Muscle of leg (tissue), 11 donors: ENCODE data around the gene LIMCH1. TPM values are rescaled to one million over a fixed set of nuclear protein-coding genes. Genes with fewer than 3 reads are reported as not detected.

ENCODE experiments used
- DNase-seq: peaks from one replicate; pipeline ENCODE4 v3.0.0; 2013
- H3K27ac ChIP-seq: one replicate; pipeline ENCODE4 v1.5.1; 2013; ENCODE audit warnings: mild to moderate bottlenecking, low read length, control low read depth
- H3K27me3 ChIP-seq: one replicate; pipeline ENCODE4 v1.6.1; 2013; ENCODE audit warnings: low read length; ENCODE audit not compliant: control insufficient read depth, insufficient read depth
- H3K36me3 ChIP-seq: one replicate; pipeline ENCODE4 v1.6.1; 2013; ENCODE audit warnings: low read length; ENCODE audit not compliant: control insufficient read depth, insufficient read depth
- H3K4me1 ChIP-seq: one replicate; pipeline ENCODE4 v1.6.1; 2013; ENCODE audit warnings: low read length; ENCODE audit not compliant: control insufficient read depth, insufficient read depth
- H3K4me3 ChIP-seq: one replicate; pipeline ENCODE4 v1.5.1; 2013; ENCODE audit warnings: low read length, control low read depth
- H3K9me3 ChIP-seq: replicated peaks from 2 replicates; pipeline ENCODE4 v1.6.1; 2013; ENCODE audit warnings: low read depth, low read length; ENCODE audit not compliant: control insufficient read depth
- WGBS: methylation state at CpG from one replicate; pipeline ENCODE4 v1.1.5; 2013; ENCODE audit warnings: missing lambda C conversion rate; ENCODE audit not compliant: insufficient coverage; 5-methylcytosine and 5-hydroxymethylcytosine counted together
- polyA plus RNA-seq, 8 donors: library from polyadenylated mRNA; unstranded; fragments of 120-200 nt; gene quantifications; one replicate each; pipeline versions ENCODE4 v1.2.1 to v1.2.3, GENCODE V29; 2013; ENCODE audit warnings: inconsistent platforms in 1 of 8, low replicate concordance in 1 of 8; ENCODE audit not compliant: insufficient read length in 8 of 8, insufficient read depth in 1 of 8
- total RNA-seq: library from RNA; stranded (reverse); fragments of 120-200 nt; gene quantifications from one replicate; pipeline ENCODE4 v1.2.4, GENCODE V29; 2013

The LIMCH1 gene
- total and polyA plus RNA-seq, 9 donors = 69.8 to 122 (median 98.0) TPM

DNA sequence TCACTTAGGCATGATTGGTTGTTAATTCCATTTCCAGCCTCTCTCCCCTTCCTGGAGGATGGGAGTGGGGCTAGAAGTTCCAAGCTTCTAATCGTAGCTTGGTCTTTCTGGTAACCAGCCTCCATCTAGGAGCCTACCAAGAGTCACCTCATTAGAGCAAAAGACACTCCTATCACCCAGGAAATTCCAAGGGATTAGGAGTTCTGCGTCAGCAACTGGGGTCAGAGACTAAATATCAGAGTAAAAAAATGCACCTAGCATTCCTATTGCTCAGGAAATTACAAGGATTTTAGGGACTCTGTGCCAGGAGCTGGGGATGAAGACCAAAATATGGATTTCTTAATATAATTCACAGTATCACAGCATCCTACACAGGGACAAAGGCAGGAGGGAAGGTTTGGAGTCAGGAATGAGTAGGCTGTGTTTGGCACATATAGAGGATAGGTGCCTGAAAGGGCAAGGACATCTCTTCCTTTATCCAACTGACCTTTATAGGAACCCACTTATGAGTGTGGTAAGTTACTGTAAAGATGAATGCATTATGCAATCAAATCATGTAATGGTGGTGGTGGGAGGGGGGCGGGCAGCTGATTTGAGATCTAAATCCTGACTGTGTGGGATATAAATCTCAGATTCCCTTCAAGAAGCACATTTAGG is 30.5 kb upstream of the LIMCH1 start:
- H3K27me3 ChIP-seq = no peaks in the 10 kb centered on the region
- H3K27ac ChIP-seq = no peak overlapping the region
- DNase-seq = no peak
- H3K36me3 ChIP-seq = peaks cover 2% of the 10 kb centered on the region
- WGBS = no CpG with 5 or more reads among the region's 3 CpGs
- no peaks in the 10 kb centered on the region for H3K9me3 ChIP-seq
- H3K4me3 ChIP-seq = no peak overlapping the region
- peaks cover 6% of the 10 kb centered on the region for H3K4me1 ChIP-seq

- peaks cover 6% of the 10 kb centered on the region for H3K4me1 ChIP-seq
- DNase-seq = peak; percentile 62
- WGBS = 35% methylated on average over 2 of the region's 2 CpGs
- no peaks in the 10 kb centered on the region for H3K9me3 ChIP-seq
- no peak overlapping the region for H3K4me3 ChIP-seq
- peaks cover 2% of the 10 kb centered on the region for H3K36me3 ChIP-seq
- no peak overlapping the region for H3K27ac ChIP-seq
- H3K27me3 ChIP-seq = no peaks in the 10 kb centered on the region
Measured at GRCh38 chr4:41509451-41509866, 28.5 kb upstream of the LIMCH1 start.

GRCh38 chr4:41510179-41510578 is 27.8 kb upstream of the LIMCH1 start:
- no peak overlapping the region for H3K4me3 ChIP-seq
- whole genome bisulfite sequencing = no CpG with 5 or more reads among the region's 1 CpG

DNA sequence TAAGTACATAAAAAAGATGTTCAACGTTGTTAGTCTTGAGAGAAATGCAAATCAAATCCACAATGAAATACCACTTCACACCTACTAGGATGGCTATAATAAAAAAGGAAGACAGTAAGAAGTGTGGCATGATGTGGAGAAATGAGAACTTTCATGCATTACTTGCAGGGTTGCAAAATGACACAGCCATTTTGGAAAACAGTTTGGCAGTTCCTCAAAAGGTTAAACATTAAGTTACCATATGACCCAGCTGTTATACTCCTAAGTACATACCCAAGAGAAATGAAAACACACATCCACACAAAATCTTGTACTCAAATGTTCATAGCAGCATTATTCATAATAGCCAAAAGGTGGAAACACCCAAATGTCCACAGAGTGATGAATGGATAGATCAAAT is 25.8 kb upstream of the LIMCH1 start:
- no peaks in the 10 kb centered on the region for H3K27me3 ChIP-seq
- no peaks in the 10 kb centered on the region for H3K9me3 ChIP-seq
- no peak overlapping the region for H3K27ac ChIP-seq
- no peak overlapping the region for H3K4me3 ChIP-seq
- peaks cover 2% of the 10 kb centered on the region for H3K36me3 ChIP-seq
- WGBS = no CpG with 5 or more reads among the region's 1 CpG
- H3K4me1 ChIP-seq = peaks cover 6% of the 10 kb centered on the region
- DNase-seq = peak; percentile 38

More at GRCh38 chr4:41510179-41510578, 27.8 kb upstream of the LIMCH1 start:
- Histone ChIP-seq H3K9me3 (no peaks in the 10 kb centered on the region), H3K27ac (no peak overlapping the region), H3K27me3 (no peaks in the 10 kb centered on the region), H3K4me1 (peaks cover 6% of the 10 kb centered on the region), H3K36me3 (peaks cover 2% of the 10 kb centered on the region)
- no peak for DNase-seq

DNA sequence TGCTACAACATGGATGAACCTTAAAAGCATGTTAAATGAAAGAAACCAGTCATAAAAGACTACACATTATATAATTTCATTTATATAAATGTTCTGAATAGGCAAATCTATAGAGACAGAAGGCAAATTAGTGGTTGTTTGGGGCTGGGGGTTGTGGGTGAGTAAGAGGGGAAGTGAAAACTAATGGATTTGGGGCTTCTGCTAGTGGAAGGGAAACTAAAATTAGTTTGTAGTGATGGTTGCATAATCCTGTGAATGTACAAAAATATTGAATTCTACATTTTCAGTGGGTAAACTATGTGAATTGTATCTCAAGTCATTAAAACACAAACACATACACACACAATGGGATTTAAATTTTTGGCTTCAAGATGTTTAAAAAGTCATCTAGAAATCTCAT is 25.4 kb upstream of the LIMCH1 start:
- Histone ChIP-seq H3K4me3 (no peak overlapping the region), H3K27me3 (no peaks in the 10 kb centered on the region), H3K36me3 (peaks cover 2% of the 10 kb centered on the region), H3K4me1 (peaks cover 6% of the 10 kb centered on the region), H3K27ac (no peak overlapping the region), H3K9me3 (no peaks in the 10 kb centered on the region)
- DNase-seq = peak; percentile 36

DNA sequence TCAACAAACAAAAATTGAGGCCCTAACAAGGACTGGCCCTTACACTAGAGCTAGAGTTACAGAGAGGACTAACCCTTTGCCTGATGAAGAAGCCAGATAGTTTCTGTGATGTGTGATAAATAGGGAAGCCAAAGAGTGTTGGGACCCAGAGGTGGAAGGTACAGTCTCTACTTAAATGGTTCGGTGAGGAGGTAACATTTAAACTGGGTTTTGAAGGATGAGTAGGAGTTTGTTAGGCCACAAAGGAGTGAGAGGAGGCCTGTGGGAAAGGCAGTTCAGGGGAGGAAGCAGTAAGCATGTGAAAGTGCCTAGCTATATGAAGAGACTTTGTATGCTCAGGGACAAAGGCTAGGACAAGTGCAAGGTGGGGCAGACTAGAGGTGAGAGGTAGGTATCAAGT is 23.8 kb upstream of the LIMCH1 start:
- 90% methylated on average over 1 of the region's 1 CpG for WGBS

GRCh38 chr4:41514766-41515481 is 23.0 kb upstream of the LIMCH1 start:
- Histone ChIP-seq H3K27me3 (no peaks in the 10 kb centered on the region), H3K4me1 (no peaks in the 10 kb centered on the region), H3K27ac (no peak overlapping the region), H3K36me3 (no peaks in the 10 kb centered on the region), H3K4me3 (no peak overlapping the region), H3K9me3 (no peaks in the 10 kb centered on the region)
- 76% methylated on average over 6 of the region's 14 CpGs for WGBS
- no peak for DNase-seq

More for the DNA sequence above, 23.8 kb upstream of the LIMCH1 start:
- no peak for DNase-seq
- Histone ChIP-seq H3K36me3 (no peaks in the 10 kb centered on the region), H3K4me1 (peaks cover 5% of the 10 kb centered on the region), H3K4me3 (no peak overlapping the region), H3K27me3 (no peaks in the 10 kb centered on the region), H3K9me3 (no peaks in the 10 kb centered on the region), H3K27ac (no peak overlapping the region)

GRCh38 chr4:41517121-41517520 is 20.8 kb upstream of the LIMCH1 start:
- no CpG with 5 or more reads among the region's 4 CpGs for WGBS
- no peaks in the 10 kb centered on the region for H3K9me3 ChIP-seq
- no peaks in the 10 kb centered on the region for H3K27me3 ChIP-seq
- no peak overlapping the region for H3K27ac ChIP-seq
- no peak overlapping the region for H3K4me3 ChIP-seq
- DNase-seq = no peak
- H3K4me1 ChIP-seq = no peaks in the 10 kb centered on the region
- H3K36me3 ChIP-seq = no peaks in the 10 kb centered on the region

GRCh38 chr4:41517747-41518146 is 20.2 kb upstream of the LIMCH1 start:
- Histone ChIP-seq H3K9me3 (no peaks in the 10 kb centered on the region), H3K36me3 (no peaks in the 10 kb centered on the region), H3K27ac (no peak overlapping the region), H3K4me3 (no peak overlapping the region), H3K27me3 (no peaks in the 10 kb centered on the region), H3K4me1 (no peaks in the 10 kb centered on the region)
- no CpG with 5 or more reads among the region's 1 CpG for WGBS
- DNase-seq = no peak

- no CpG with 5 or more reads among the region's 4 CpGs for WGBS
- Histone ChIP-seq H3K27me3 (no peaks in the 10 kb centered on the region), H3K9me3 (no peaks in the 10 kb centered on the region), H3K27ac (no peak overlapping the region), H3K36me3 (no peaks in the 10 kb centered on the region), H3K4me1 (no peaks in the 10 kb centered on the region), H3K4me3 (no peak overlapping the region)
- no peak for DNase-seq
Measured at GRCh38 chr4:41524425-41524824, 13.5 kb upstream of the LIMCH1 start.
